Upper lobe of left lung (tissue), 4 donors: ENCODE data around the gene S100A13.

ENCODE experiments used
- EP300 ChIP-seq, 4 donors: sonication (generic); formaldehyde crosslinking; IDR thresholded peaks; one replicate each; pipeline ENCODE4 v1.5.1; 2017; ENCODE audit warnings: antibody characterized with exemption in 4 of 4, control low read depth in 2 of 4
- POLR2A ChIP-seq, 4 donors: fragments of 450-650 bp; IDR thresholded peaks; one replicate each; pipeline ENCODE4 v1.5.1; 2016 to 2017; ENCODE audit warnings: antibody characterized with exemption in 4 of 4, mild to moderate bottlenecking in 2 of 4
- TF ChIP-seq, protein P1 (sequence below), 6 experiments: fragments of 450-650 bp in 4 of 6; fragments of 200-600 bp in 2 of 6; sonication (generic) in 2 of 6; IDR thresholded peaks; one replicate each; pipeline ENCODE4 v1.5.1; 2016 to 2019; ENCODE audit warnings: antibody characterized with exemption in 6 of 6

DNA sequence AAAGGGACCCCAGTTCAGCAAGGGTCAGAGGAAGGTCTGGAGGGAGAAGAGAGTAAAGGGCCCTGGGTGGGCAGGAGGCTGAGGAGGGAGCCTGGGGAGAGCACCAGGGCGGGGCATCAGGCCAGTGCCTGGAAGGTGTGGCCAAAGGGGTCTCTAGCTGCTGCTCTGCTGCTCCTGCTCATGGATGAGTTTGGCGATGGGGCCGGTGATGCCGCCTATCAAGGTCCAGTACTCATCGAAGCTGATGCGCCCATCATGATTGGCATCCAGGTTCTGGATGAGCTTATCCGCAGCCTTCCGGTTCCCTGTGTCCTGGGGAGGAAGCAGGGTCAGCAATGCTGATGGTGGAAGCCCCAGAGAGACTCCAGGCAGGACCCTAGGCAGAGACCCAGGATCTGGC is 19.9 kb downstream of the S100A13 start:
- TF ChIP-seq, protein P1, sequence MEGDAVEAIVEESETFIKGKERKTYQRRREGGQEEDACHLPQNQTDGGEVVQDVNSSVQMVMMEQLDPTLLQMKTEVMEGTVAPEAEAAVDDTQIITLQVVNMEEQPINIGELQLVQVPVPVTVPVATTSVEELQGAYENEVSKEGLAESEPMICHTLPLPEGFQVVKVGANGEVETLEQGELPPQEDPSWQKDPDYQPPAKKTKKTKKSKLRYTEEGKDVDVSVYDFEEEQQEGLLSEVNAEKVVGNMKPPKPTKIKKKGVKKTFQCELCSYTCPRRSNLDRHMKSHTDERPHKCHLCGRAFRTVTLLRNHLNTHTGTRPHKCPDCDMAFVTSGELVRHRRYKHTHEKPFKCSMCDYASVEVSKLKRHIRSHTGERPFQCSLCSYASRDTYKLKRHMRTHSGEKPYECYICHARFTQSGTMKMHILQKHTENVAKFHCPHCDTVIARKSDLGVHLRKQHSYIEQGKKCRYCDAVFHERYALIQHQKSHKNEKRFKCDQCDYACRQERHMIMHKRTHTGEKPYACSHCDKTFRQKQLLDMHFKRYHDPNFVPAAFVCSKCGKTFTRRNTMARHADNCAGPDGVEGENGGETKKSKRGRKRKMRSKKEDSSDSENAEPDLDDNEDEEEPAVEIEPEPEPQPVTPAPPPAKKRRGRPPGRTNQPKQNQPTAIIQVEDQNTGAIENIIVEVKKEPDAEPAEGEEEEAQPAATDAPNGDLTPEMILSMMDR (IDR thresholded peaks at IDR 0.05) = no peak
- TF ChIP-seq EP300 (IDR thresholded peaks at IDR 0.05) (no peak), POLR2A (IDR thresholded peaks at IDR 0.05) (no peak)
